ENCODE measurements around the gene BRD2.

Gene BRD2

DNA sequence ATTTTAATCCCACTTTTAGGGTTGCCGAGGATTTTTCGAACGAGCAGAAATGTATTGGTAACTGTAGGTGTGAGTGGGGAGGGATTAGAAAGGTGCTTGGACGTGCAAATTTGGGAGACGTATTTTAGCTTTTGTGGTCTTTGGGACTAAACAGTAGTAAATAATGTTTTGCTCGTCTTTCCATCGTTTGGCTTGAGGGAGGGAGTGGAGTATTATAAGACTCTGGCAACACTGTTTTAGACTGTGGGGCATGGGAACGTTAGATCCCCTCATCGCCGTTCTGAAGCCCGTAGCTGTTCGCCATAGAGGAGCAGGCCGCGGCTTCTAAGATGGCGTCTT, 2.8 kb downstream of the BRD2 start:
- no peak for DNase-seq (ENCODE audit: extremely low read depth in 1 of 2, low read depth in 1 of 2)

DNA sequence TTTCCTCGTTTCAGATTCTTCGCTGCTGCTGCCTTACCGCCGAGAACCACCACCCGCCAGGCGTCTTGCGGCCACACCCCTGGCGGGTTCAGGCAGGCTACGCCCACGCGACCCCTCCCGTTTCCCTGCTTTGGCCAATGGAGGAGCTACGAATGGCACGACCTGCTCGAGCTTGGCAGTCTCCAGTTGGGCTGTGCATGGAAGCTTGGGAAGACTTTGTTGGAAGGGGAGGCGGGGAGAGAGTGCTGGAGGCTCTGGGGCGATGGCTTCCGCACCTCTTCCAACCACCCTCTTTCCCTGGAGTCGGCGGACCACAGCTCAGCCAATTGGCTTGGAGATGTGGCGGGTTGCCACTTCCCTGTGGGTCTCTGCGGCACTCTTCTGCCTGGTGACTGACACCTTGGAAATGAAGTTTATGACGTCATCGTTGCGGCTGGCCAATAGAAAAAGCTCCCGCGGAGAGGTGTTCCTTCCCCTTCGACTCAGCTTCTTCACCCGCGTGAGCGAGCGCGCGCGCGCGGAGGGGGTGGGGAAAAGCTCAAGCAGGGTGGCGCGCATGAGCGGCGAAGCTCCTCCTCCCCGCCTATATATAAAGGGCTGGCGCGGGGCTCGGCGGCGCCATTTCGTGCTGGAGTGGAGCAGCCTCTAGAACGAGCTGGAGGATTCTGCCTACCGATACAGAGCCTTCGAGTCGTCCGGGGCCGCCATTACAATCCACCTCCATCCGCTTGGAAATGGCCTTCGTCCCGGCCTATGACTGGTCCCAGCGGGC, 3.4 kb downstream of the BRD2 start:
- DNase-seq (ENCODE audit: extremely low read depth in 1 of 2, low read depth in 1 of 2), result peak; percentile 98 to 99

DNA sequence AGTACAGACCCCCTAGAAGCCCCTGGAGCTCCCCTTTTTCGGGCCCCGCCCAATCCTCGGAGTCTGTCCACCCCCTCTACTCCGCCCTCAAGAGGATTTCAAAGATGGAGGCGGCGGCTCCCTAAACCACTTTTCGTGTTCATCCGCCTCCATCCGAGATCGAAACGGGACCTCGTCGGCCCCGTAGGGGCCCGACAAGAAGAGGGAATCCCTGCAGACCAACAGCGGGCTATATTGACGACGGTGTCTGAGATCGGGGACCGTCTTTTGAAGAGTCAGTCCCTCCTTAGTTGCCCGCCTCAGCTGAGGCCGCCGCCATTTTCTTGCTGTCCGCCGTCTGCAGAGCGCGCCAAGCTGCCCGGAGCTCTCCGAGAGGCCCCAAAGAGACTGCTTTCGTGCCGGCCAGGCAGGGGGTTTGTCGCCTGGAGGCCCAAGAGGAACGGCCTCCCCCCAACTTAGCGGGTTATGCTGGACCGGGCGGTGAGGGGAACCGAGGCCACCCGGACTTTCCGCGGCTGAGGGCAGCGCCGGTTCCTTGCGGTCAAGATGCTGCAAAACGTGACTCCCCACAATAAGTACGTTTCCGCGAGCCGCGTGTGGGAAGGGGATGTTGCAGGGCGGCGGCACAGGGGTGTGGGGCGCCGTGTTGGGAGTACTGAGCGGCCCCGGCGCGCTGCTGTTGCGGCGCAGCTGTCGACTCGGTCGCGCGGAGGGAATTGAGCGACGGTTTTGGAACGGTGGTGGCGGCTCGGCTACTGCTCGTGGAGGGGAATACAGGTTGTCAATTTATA, 4.2 kb downstream of the BRD2 start:
- DNase-seq (ENCODE audit: extremely low read depth in 1 of 2, low read depth in 1 of 2), result peak in 1 of 2 donors; percentile 41

DNA sequence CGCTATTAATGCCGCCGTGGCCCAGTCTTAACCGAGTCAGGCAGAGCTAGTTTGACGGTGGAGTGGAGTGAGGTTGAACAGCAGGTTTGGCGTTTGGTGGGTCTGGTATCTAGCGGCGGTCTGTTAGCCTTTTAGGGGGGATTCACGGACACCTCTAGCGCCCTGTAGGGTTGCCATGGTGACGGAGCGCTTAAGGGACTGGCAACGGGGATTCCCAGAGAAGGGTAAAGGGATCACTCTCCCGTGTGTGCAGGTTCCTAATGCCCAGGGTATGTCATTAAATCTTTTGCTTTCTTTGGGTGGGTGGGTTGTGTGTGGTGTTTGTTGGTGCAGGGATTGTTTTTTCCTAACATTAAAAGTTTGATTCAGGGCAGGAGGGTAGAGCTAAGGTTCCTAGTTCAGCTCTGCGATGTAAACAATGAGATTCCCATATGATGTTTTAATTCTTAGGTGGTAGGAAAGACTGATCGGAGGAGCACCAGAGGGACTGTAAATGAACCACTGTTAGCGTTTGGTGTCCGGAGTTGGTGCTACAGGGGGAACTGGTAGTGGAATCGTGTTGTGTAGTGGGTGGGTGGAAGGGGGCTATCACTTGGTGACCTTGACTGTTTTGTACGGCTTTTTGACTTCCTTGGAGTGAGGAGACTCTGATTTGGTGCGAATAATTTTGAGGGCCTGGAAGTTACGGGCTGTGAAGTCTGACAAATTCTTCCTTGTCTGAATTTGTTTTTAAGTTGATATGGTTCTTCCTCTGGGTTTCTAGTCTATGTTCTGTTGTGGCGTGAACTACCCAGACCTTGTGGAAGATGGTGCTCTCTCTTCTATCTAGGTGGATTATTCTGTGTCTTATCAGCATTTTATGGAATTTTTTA, 5.0 kb downstream of the BRD2 start:
- no peak for DNase-seq (ENCODE audit: extremely low read depth in 1 of 2, low read depth in 1 of 2)

DNA sequence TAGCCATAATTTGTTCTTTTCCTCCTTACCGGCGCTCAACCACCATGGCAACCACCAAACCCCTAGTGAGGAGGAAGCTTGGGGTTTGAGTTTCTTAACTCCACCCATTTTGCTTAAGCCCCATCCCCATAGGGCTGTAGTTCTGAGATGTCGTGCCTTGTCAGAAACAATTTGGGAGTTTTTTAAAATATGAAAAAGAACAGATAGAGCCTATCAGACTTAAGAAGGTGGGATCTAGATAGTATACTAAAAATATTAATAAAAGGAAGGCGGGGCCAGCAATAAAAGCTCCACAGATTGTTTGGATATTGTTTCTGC, 5.6 kb downstream of the BRD2 start:
- no peak for DNase-seq (ENCODE audit: extremely low read depth in 1 of 2, low read depth in 1 of 2)

DNA sequence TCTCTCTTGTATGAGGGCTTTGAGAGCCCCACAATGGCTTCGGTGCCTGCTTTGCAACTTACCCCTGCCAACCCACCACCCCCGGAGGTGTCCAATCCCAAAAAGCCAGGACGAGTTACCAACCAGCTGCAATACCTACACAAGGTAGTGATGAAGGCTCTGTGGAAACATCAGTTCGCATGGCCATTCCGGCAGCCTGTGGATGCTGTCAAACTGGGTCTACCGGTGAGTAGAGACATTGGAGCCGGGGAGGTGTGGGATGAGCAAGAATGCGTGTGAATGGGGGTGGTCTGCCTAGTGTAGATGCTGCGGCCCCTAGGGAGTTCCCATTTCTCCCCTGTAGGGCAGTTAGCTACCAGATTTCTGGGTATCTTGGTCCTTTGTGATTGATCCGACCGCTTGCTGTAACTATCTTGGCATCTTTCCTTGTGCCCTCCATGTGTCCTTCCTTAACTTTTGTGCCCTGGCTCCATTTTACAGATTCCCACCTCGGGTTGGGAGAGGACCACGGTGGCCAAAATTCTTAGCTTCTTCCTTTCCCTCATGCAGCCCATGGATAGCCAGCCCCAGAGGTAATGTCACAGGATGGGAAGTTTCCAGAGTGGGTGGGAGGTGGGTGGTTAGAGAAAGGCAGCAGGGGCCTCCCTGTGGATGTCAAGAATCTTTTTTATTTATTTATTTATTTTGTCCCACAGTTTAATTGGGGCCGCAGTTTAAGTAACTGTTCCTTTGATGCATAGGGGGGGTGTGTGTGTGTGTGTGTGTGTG, 6.3 kb downstream of the BRD2 start:
- DNase-seq (ENCODE audit: extremely low read depth in 1 of 2, low read depth in 1 of 2), result no peak

DNA sequence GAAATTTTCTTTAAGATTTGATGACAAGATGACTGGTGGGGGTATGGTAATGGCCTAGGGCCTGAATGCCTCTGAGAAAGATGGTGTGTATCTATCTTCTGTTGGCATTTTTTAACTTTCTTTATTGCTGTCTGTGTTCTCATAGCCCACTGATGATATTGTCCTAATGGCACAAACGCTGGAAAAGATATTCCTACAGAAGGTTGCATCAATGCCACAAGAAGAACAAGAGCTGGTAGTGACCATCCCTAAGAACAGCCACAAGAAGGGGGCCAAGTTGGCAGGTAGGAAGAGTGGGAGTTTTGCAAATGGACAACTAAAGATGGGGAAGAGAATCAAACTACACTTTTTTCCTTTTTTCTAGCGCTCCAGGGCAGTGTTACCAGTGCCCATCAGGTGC, 7.5 kb downstream of the BRD2 start:
- no peak for DNase-seq (ENCODE audit: extremely low read depth in 1 of 2, low read depth in 1 of 2)

DNA sequence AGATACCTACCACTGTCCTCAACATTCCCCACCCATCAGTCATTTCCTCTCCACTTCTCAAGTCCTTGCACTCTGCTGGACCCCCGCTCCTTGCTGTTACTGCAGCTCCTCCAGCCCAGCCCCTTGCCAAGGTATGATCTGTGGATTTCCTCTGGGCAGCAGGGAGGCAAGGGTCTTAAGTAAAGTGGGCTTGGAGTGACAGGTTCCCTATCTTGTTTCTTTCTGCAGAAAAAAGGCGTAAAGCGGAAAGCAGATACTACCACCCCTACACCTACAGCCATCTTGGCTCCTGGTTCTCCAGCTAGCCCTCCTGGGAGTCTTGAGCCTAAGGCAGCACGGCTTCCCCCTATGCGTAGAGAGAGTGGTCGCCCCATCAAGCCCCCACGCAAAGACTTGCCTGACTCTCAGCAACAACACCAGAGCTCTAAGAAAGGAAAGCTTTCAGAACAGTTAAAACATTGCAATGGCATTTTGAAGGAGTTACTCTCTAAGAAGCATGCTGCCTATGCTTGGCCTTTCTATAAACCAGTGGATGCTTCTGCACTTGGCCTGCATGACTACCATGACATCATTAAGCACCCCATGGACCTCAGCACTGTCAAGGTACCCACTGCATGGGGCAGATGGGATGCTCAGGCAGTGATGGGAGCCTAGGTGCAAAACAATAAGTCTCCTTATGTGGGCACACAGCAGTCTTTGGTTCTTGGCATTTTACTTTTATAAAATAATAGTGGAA, 8.1 kb downstream of the BRD2 start:
- DNase-seq (ENCODE audit: extremely low read depth in 1 of 2, low read depth in 1 of 2), result no peak

DNA sequence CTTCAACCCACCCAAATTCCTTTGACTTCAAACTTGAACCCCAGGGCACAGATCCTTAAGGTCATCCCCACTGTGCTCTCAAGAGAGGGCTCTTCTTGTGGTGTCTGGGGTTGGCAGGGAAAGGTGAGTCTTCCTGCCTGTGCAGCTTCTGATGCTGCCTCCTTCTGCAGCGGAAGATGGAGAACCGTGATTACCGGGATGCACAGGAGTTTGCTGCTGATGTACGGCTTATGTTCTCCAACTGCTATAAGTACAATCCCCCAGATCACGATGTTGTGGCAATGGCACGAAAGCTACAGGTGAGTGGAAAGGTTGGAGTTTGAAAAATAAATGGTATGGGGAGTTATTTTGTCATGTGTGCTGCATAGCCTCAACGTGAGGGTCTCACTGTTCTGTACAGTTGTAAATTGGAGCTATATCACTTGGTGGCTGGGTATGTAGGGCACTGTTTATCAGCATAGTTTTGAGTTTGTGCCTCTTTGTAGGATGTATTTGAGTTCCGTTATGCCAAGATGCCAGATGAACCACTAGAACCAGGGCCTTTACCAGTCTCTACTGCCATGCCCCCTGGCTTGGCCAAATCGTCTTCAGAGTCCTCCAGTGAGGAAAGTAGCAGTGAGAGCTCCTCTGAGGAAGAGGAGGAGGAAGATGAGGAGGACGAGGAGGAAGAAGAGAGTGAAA, 9.0 kb downstream of the BRD2 start:
- no peak for DNase-seq (ENCODE audit: extremely low read depth in 1 of 2, low read depth in 1 of 2)

DNA sequence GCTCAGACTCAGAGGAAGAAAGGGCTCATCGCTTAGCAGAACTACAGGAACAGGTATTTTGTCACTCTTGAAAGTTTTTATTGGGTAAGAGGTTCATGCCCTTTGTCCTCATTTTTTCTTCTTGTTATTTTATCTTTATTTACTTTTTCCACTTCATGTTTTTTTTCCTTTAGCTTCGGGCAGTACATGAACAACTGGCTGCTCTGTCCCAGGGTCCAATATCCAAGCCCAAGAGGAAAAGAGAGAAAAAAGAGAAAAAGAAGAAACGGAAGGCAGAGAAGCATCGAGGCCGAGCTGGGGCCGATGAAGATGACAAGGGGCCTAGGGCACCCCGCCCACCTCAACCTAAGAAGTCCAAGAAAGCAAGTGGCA, 9.5 kb downstream of the BRD2 start:
- no peak for DNase-seq (ENCODE audit: extremely low read depth in 1 of 2, low read depth in 1 of 2)

DNA sequence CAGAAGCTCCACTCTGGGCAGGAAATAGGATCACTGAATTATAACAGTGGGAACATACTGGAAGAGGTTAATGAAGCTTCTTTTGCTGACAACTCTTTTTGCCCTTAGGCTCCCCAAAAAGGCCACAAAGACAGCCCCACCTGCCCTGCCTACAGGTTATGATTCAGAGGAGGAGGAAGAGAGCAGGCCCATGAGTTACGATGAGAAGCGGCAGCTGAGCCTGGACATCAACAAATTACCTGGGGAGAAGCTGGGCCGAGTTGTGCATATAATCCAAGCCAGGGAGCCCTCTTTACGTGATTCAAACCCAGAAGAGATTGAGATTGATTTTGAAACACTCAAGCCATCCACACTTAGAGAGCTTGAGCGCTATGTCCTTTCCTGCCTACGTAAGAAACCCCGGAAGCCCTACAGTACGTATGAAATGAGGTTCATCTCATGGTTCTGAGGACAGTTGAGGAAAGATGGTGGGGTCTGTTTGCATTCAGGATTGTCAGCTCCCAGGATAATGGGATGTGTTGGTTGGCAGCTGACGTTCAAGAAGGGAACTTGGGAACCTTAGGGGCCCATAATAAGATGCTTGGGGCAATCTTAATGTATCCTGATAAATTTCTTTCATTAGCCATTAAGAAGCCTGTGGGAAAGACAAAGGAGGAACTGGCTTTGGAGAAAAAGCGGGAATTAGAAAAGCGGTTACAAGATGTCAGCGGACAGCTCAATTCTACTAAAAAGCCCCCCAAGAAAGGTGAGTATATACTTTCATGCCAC, 11.5 kb downstream of the BRD2 start:
- DNase-seq (ENCODE audit: extremely low read depth in 1 of 2, low read depth in 1 of 2), result no peak

DNA sequence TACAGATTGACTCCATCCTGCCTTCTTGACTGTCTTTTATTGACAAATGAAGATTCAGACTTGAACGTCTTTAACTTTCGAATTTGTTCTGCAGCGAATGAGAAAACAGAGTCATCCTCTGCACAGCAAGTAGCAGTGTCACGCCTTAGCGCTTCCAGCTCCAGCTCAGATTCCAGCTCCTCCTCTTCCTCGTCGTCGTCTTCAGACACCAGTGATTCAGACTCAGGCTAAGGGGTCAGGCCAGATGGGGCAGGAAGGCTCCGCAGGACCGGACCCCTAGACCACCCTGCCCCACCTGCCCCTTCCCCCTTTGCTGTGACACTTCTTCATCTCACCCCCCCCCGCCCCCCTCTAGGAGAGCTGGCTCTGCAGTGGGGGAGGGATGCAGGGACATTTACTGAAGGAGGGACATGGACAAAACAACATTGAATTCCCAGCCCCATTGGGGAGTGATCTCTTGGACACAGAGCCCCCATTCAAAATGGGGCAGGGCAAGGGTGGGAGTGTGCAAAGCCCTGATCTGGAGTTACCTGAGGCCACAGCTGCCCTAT, 12.2 kb downstream of the BRD2 start:
- DNase-seq (ENCODE audit: extremely low read depth in 1 of 2, low read depth in 1 of 2), result no peak

DNA sequence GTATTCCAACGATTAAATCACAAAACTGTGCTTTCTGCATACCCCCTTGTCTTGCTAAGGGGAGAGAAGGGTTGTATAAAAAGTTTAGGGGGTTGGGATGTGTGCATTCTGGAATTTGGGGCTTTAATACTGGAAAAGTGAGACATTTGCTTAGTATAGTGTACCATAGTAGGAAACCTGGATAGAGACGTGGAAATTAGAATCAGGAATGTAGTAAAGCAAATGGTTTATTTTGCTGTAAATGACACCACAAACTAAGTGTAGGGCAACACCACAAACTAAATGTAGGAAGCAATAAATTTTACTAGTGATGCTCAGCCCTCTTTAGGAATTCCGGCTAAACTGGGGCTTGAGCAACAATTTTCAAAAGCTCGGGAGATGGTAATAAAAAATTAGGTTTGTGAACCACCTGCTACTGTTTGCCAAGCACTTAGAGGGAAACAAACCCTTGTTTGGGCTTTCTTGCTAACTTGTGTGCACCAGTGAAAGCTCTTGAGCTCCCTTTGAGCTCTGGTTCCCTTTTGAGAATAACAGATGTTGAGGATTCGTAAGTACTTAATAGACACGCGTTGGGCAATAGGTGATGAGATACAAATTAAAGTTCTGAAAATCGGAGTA, 13.8 kb downstream of the BRD2 start:
- no peak for DNase-seq (ENCODE audit: extremely low read depth in 1 of 2, low read depth in 1 of 2)

DNA sequence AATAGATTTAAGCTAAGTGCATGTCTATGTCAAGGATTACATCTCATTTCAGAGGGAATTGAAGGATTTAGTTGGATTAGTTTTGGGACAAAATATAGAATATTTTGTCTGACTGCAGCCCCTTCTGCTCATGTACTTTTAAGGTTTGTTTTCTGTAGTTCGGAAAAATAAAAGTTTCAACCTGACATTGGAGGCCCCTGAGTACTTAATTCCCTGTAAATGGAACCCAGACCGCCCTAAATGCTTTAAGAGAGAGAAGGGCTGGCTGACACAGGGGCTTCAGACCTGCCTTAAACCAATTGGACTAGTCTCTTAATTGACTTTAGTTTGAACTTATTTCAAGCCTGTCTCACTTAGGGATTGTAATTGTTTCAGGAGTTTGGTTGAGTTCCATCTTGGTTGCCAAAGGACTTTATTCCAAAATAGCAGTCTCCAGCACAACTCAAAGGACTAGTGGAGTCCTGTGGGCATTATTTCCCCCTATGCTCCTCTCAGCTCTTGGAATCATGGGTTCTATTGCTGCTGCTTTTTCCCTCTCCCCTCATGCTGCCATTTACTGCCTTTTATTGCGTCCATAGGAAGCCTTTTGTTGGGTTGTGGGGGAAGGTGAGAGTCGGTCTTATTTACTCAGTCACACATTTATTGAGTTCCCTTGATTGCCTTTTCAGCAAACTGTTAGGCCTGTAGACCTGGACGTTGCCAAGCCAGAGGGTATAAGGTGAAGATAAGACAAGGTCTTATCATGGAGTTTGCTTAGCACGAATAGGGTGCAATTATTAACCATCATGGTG, 14.5 kb downstream of the BRD2 start:
- no peak for DNase-seq (ENCODE audit: extremely low read depth in 1 of 2, low read depth in 1 of 2)

DNA sequence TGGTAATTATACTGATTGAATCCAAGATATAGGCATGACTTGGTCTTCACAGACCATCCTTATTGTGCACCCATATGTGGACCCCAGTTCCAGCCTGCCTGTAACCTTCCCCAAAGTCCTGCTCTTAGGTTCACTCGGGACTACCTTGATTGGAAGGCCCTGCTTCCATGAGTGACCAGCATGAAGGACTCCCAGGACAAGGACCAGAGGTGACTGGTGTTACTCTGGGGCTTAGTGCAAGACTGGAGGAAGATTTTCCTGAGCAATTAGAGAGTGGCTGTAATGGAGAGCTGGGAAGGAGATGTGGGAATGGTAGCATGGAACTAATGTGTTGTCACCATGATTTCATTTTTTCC, 15.1 kb downstream of the BRD2 start:
- no peak for DNase-seq (ENCODE audit: extremely low read depth in 1 of 2, low read depth in 1 of 2)

DNA sequence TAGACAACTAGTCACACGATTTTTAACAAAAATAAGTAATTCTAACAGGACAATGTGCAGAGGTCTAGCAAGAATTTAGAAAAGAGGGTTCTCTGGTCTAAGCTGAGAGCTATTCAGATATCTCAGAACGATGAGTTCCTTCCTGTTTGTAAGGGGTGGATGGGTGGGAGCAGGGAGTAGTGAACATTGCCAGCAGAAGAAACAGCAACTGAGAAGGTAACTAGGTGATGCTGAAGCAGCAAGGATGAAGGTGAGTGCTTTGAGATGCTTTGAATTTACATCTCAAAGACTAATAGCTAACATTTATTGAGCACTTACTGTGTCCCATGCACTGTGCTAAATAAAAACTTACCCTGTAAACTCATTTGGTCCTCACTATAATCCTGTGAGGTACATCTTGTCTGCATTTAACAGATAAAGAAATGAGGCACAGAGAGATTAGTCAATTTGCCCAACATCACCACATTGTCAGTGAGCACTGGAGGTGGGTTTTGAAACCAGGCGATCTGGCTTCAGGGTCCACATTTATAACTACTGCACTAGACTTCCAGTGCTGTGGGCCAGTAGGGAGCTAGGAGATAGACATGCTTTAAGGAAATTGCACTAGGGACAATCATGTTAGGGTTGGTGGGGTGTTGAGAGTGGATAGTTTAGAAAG, 15.7 kb downstream of the BRD2 start:
- DNase-seq (ENCODE audit: extremely low read depth in 1 of 2, low read depth in 1 of 2), result no peak
